ENCODE results near the gene ZFY.

- TF ChIP-seq CTCF (IDR thresholded peaks at IDR 0.05 in 8 of 11, conservative IDR thresholded peaks at IDR 0.05 in 3 of 11) = no peak
- TF ChIP-seq POLR2AphosphoS5 (IDR thresholded peaks at IDR 0.05) = no peak
These were observed 27.8 kb upstream of the ZFY start for GRCh38 chrY:2907356-2907755.

Measured in spleen (tissue), 7 donors.